Measurements from ENCODE around the gene GIGYF2.

GRCh38 chr2:232872826-232873225, 175.7 kb downstream of the GIGYF2 start:
- TF ChIP-seq POLR2A (IDR thresholded peaks at IDR 0.05), result no peak
- no peak for TF ChIP-seq EP300 (IDR thresholded peaks at IDR 0.05)
- TF ChIP-seq CTCF (IDR thresholded peaks at IDR 0.05), result no peak
